Ascending aorta (tissue), 2 donors: ENCODE results near the gene DUXB. TPM values are rescaled to one million over a fixed set of nuclear protein-coding genes. Genes with fewer than 3 reads are reported as not detected.

ENCODE experiments used
- DNase-seq, 2 donors: peaks; one replicate each; pipeline ENCODE4 v3.0.0-alpha.2; 2019; ENCODE audit warnings: low spot score in 2 of 2
- H3K27ac ChIP-seq, 2 donors: fragments of 200-600 bp; sonication (generic); one replicate each; pipeline ENCODE4 v1.5.1; 2016 to 2017; ENCODE audit warnings: mild to moderate bottlenecking in 1 of 2
- H3K27me3 ChIP-seq: fragments of 200-600 bp; sonication (generic); one replicate; pipeline ENCODE4 v1.5.1; 2017
- H3K36me3 ChIP-seq, 2 donors: fragments of 200-600 bp; sonication (generic); one replicate each; pipeline ENCODE4 v1.5.1; 2016
- H3K4me1 ChIP-seq, 2 donors: fragments of 200-600 bp; sonication (generic); one replicate each; pipeline ENCODE4 v1.5.1; 2016 to 2017; ENCODE audit warnings: mild to moderate bottlenecking in 1 of 2
- H3K4me3 ChIP-seq, 2 donors: fragments of 200-600 bp; sonication (generic); one replicate each; pipeline ENCODE4 v1.5.1; 2016 to 2017; ENCODE audit warnings: mild to moderate bottlenecking in 1 of 2
- H3K9me3 ChIP-seq, 2 donors: fragments of 200-600 bp; sonication (generic); one replicate each; pipeline ENCODE4 v1.5.1; 2016
- CTCF ChIP-seq, 3 experiments: fragments of 200-600 bp in 2 of 3; fragments of 450-650 bp in 1 of 3; sonication (generic) in 2 of 3; IDR thresholded peaks; one replicate each; pipeline ENCODE4 v1.5.1; 2016 to 2019; ENCODE audit warnings: antibody characterized with exemption in 3 of 3, mild to moderate bottlenecking in 1 of 3, moderate library complexity in 1 of 3
- intact Hi-C: fragments of 100-400 bp; cut with DNase I; formaldehyde crosslinking; loops from one replicate; pipeline ENCODE4 v1.15.1; 2023
- total RNA-seq: library from RNA; depleted of rRNA; stranded (reverse); fragments of >200 nt; gene quantifications from one replicate; pipeline ENCODE4 v1.1.0, GENCODE V29; 2016

The DUXB gene
- total RNA-seq, 1 donor from 2014 or later = not detected

- DNase-seq = peak; percentile 75 to 95
- H3K4me3 ChIP-seq = peak within 1 kb of the TSS; percentile 96 to 97
- peaks cover 9 to 32% of the 10 kb centered on the region in 2 donors for H3K4me1 ChIP-seq
- H3K27me3 ChIP-seq = no peaks in the 10 kb centered on the region
- no peaks in the 10 kb centered on the region for H3K9me3 ChIP-seq
- intact Hi-C loops = loop anchor here (1.0 to 5.0 kb wide), 4 partner anchors 24 to 183 kb away; partner anchors contain the start of genes ADAT1, GABARAPL2 and TMEM170A
- no peak for TF ChIP-seq CTCF (IDR thresholded peaks at IDR 0.05)
- H3K27ac ChIP-seq = peak within 1 kb of the TSS; percentile 96 to 97
- peaks cover 3 to 18% of the 10 kb centered on the region in 2 donors for H3K36me3 ChIP-seq
These were observed 53.6 kb downstream of the DUXB start, which contains the start of the genes KARS1 and TERF2IP for GRCh38 chr16:75647492-75648264. KARS1 (minus strand) TSS chr16:75647665; CDS start chr16:75647639, 26 bp downstream. TERF2IP (plus strand) TSS chr16:75647773; CDS start chr16:75647883, 110 bp downstream.

GRCh38 chr16:75647112-75647491 is 54.2 kb downstream of the DUXB start:
- Histone ChIP-seq H3K4me3 (peak overlapping the region; percentile 96 to 97), H3K4me1 (peaks cover 8 to 31% of the 10 kb centered on the region in 2 donors)
- intact Hi-C loops = loop anchor here (1.0 to 5.0 kb wide), 4 partner anchors 24 to 183 kb away; partner anchors contain the start of genes ADAT1, GABARAPL2 and TMEM170A

GRCh38 chr16:75644240-75645012 is 56.8 kb downstream of the DUXB start:
- DNase-seq = no peak
- Histone ChIP-seq H3K4me3 (no peak overlapping the region), H3K36me3 (peaks cover 23 to 46% of the 10 kb centered on the region in 2 donors), H3K4me1 (peaks cover 8 to 16% of the 10 kb centered on the region in 2 donors), H3K27ac (no peak overlapping the region), H3K27me3 (no peaks in the 10 kb centered on the region), H3K9me3 (no peaks in the 10 kb centered on the region)
- intact Hi-C loops = loop anchor here (5.0 kb wide), 1 partner anchor 77 kb away; the partner anchor contains the start of gene GABARAPL2
- no peak for TF ChIP-seq CTCF (IDR thresholded peaks at IDR 0.05)

More at GRCh38 chr16:75647112-75647491, 54.2 kb downstream of the DUXB start:
- Histone ChIP-seq H3K36me3 (peaks cover 3 to 23% of the 10 kb centered on the region in 2 donors), H3K27ac (peak overlapping the region; percentile 96 to 97), H3K9me3 (no peaks in the 10 kb centered on the region), H3K27me3 (no peaks in the 10 kb centered on the region)
- no peak for TF ChIP-seq CTCF (IDR thresholded peaks at IDR 0.05)
- DNase-seq = no peak

Other genes starting within 250 kb of the DUXB start
- gene TMEM170A, start 236.8 kb downstream of the DUXB start, total RNA-seq = 33.0 TPM
- 4.4 TPM for gene CHST6, start 206.0 kb downstream of the DUXB start, total RNA-seq
- not detected for gene CHST5, start 165.4 kb downstream of the DUXB start, total RNA-seq
- gene TMEM231, start 145.2 kb downstream of the DUXB start, total RNA-seq = 59.9 TPM
- gene GABARAPL2, start 135.1 kb downstream of the DUXB start, total RNA-seq = 56.1 TPM
- gene ADAT1, start 78.2 kb downstream of the DUXB start, total RNA-seq = 21.2 TPM
- gene KARS1, start 53.8 kb downstream of the DUXB start, total RNA-seq = 65.2 TPM
- 41.0 TPM for gene TERF2IP, start 53.7 kb downstream of the DUXB start, total RNA-seq
- gene CPHXL2, start 24.5 kb downstream of the DUXB start, total RNA-seq = not detected
- gene CPHXL, start 25.0 kb upstream of the DUXB start, total RNA-seq = not detected